ENCODE measurements around the gene HSPE1.

DNA sequence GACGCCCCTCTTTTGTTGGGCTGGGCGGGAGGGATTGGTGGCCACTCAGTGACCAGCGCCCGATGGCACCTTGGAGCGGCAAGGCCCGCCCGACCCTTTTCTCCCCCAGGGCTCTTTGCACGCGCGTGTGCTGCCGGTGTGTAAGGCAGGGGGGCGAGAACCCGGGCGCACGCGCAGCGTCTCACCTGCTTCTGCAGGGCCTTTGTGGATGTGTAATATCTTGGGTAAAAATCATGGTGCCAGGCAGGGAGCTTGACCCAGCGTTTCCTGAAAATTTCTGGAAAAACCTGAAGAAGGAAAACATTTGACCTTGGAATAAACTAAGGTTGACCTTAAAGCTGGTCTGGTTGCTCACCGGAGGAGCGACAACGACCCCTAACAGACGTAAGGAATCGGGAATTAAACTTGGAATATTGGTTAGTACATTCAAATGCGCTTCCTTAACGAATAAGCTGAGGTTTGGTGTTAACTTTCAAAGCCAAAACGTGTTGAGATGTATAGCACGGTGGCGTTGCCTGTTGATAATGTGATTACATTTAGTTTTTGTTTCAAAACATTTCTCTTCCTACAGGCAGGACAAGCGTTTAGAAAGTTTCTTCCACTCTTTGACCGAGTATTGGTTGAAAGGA, 438 bp downstream of the HSPE1 start:
- no peak for TF ChIP-seq POLR2A (IDR thresholded peaks at IDR 0.05)
- TF ChIP-seq, protein P1, sequence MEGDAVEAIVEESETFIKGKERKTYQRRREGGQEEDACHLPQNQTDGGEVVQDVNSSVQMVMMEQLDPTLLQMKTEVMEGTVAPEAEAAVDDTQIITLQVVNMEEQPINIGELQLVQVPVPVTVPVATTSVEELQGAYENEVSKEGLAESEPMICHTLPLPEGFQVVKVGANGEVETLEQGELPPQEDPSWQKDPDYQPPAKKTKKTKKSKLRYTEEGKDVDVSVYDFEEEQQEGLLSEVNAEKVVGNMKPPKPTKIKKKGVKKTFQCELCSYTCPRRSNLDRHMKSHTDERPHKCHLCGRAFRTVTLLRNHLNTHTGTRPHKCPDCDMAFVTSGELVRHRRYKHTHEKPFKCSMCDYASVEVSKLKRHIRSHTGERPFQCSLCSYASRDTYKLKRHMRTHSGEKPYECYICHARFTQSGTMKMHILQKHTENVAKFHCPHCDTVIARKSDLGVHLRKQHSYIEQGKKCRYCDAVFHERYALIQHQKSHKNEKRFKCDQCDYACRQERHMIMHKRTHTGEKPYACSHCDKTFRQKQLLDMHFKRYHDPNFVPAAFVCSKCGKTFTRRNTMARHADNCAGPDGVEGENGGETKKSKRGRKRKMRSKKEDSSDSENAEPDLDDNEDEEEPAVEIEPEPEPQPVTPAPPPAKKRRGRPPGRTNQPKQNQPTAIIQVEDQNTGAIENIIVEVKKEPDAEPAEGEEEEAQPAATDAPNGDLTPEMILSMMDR (IDR thresholded peaks at IDR 0.05) = no peak
- TF ChIP-seq POLR2AphosphoS5 (IDR thresholded peaks at IDR 0.05) = no peak

All from stomach (tissue), 4 donors.